ENCODE measurements around the gene HEBP1.

Gene HEBP1

GRCh38 chr12:12951504-12951903 is 48.6 kb downstream of the HEBP1 start:
- DNase-seq: no peak

GRCh38 chr12:12947902-12948301 is 52.2 kb downstream of the HEBP1 start:
- DNase-seq: no peak

GRCh38 chr12:12946686-12947355 is 53.2 kb downstream of the HEBP1 start:
- no peak for DNase-seq

- no peak for DNase-seq
These were observed 54.5 kb downstream of the HEBP1 start for GRCh38 chr12:12945591-12945990.

- no peak for DNase-seq
These were observed 56.3 kb downstream of the HEBP1 start for GRCh38 chr12:12943586-12944260.

- DNase-seq: no peak
These were observed 58.4 kb downstream of the HEBP1 start for GRCh38 chr12:12941450-12942350.

- no peak for DNase-seq
These were observed 60.2 kb downstream of the HEBP1 start for GRCh38 chr12:12939888-12940287.

GRCh38 chr12:12938541-12938940 is 61.5 kb downstream of the HEBP1 start:
- DNase-seq: no peak

GRCh38 chr12:12936983-12937491 is 63.0 kb downstream of the HEBP1 start:
- DNase-seq: no peak

GRCh38 chr12:12934556-12934955 is 65.5 kb downstream of the HEBP1 start:
- DNase-seq: no peak

GRCh38 chr12:12933742-12934141 is 66.3 kb downstream of the HEBP1 start:
- DNase-seq: no peak

- peak; percentile 42 to 59 for DNase-seq
These were observed 69.3 kb downstream of the HEBP1 start for GRCh38 chr12:12930633-12931219.

- DNase-seq: no peak
These were observed 70.4 kb downstream of the HEBP1 start for GRCh38 chr12:12929696-12930095.

GRCh38 chr12:12927211-12928079 is 72.6 kb downstream of the HEBP1 start:
- DNase-seq: peak in 1 of 2 donors; percentile 47

GRCh38 chr12:12926571-12927071 is 73.4 kb downstream of the HEBP1 start:
- DNase-seq: no peak

GRCh38 chr12:12925388-12925787 is 74.7 kb downstream of the HEBP1 start:
- no peak for DNase-seq

Data from inflammatory macrophage (primary cell).